H9 (cell line): ENCODE data around the gene LMF1. TPM values are rescaled to one million over a fixed set of nuclear protein-coding genes. Genes with fewer than 3 reads are reported as not detected.

Experiments used
- DNase-seq: peaks from one replicate; pipeline ENCODE4 v3.0.0-alpha.2; 2017
- H2AFZ ChIP-seq: one replicate; pipeline ENCODE4 v1.6.1; 2013; ENCODE audit warnings: mild to moderate bottlenecking, low read length, control low read depth, moderate library complexity
- H2AK5ac ChIP-seq: 2 replicates; pipeline ENCODE4 v1.6.1; 2013; ENCODE audit warnings: low read length, control low read depth, mixed read lengths; ENCODE audit not compliant: insufficient read length
- H2BK120ac ChIP-seq: one replicate; pipeline ENCODE4 v1.6.1; 2013; ENCODE audit warnings: low read depth, mild to moderate bottlenecking, low read length, control low read depth, inconsistent platforms; ENCODE audit not compliant: poor library complexity, severe bottlenecking
- H2BK12ac ChIP-seq: 2 replicates; pipeline ENCODE4 v1.6.1; 2013; ENCODE audit warnings: low read length, control low read depth, mixed read lengths, low read depth; ENCODE audit not compliant: insufficient read length
- H2BK15ac ChIP-seq: 2 replicates; pipeline ENCODE4 v1.6.1; 2013; ENCODE audit warnings: low read depth, low read length, control low read depth
- H2BK20ac ChIP-seq: one replicate; pipeline ENCODE4 v1.6.1; 2013; ENCODE audit warnings: low read depth, mild to moderate bottlenecking, low read length, control low read depth, inconsistent platforms; ENCODE audit not compliant: poor library complexity, severe bottlenecking
- H2BK5ac ChIP-seq: 2 replicates; pipeline ENCODE4 v1.6.1; 2013; ENCODE audit warnings: low read length, control low read depth, mixed read lengths; ENCODE audit not compliant: insufficient read length
- H3K14ac ChIP-seq: 2 replicates; pipeline ENCODE4 v1.6.1; 2013; ENCODE audit warnings: low read length, control low read depth; ENCODE audit not compliant: insufficient read depth
- H3K18ac ChIP-seq: 2 replicates; pipeline ENCODE4 v1.6.1; 2013; ENCODE audit warnings: low read depth, mild to moderate bottlenecking, mixed read lengths, low read length, control low read depth; ENCODE audit not compliant: insufficient read length
- H3K23ac ChIP-seq: 2 replicates; pipeline ENCODE4 v1.6.1; 2013; ENCODE audit warnings: low read length, control low read depth, mixed read lengths, low read depth; ENCODE audit not compliant: insufficient read length
- H3K23me2 ChIP-seq: 2 replicates; pipeline ENCODE4 v1.6.1; 2013; ENCODE audit warnings: low read depth, mild to moderate bottlenecking, mixed read lengths, low read length, control low read depth; ENCODE audit not compliant: insufficient read length, poor library complexity, severe bottlenecking
- H3K27ac ChIP-seq: 2 replicates; pipeline ENCODE4 v1.5.1; 2013; ENCODE audit warnings: low read length, control low read depth, mixed read lengths, low read depth; ENCODE audit not compliant: insufficient read length
- H3K27me3 ChIP-seq: 2 replicates; pipeline ENCODE4 v1.6.1; 2013; ENCODE audit warnings: low read length, control low read depth, inconsistent platforms; ENCODE audit not compliant: insufficient read depth
- H3K4ac ChIP-seq: 2 replicates; pipeline ENCODE4 v1.6.1; 2013; ENCODE audit warnings: low read depth, mild to moderate bottlenecking, control low read depth, inconsistent platforms, low read length, moderate library complexity
- H3K4me1 ChIP-seq: 2 replicates; pipeline ENCODE4 v1.6.1; 2013; ENCODE audit warnings: low read length, control low read depth, inconsistent platforms; ENCODE audit not compliant: insufficient read depth
- H3K4me2 ChIP-seq: 2 replicates; pipeline ENCODE4 v1.6.1; 2013; ENCODE audit warnings: low read length, control low read depth, mixed read lengths; ENCODE audit not compliant: insufficient read length, insufficient read depth
- H3K56ac ChIP-seq: 2 replicates; pipeline ENCODE4 v1.6.1; 2013; ENCODE audit warnings: low read depth, mild to moderate bottlenecking, mixed read lengths, low read length, control low read depth; ENCODE audit not compliant: insufficient read length
- H3K79me1 ChIP-seq: 2 replicates; pipeline ENCODE4 v1.6.1; 2013; ENCODE audit warnings: low read depth, mild to moderate bottlenecking, moderate library complexity, low read length, control low read depth, inconsistent platforms; ENCODE audit not compliant: insufficient read depth, poor library complexity, severe bottlenecking
- H3K79me2 ChIP-seq: 2 replicates; pipeline ENCODE4 v1.6.1; 2013; ENCODE audit warnings: low read length, control low read depth, inconsistent platforms; ENCODE audit not compliant: insufficient read depth
- H3K9ac ChIP-seq: 2 replicates; pipeline ENCODE4 v1.6.1; 2013; ENCODE audit warnings: low read length, control low read depth, mixed read lengths; ENCODE audit not compliant: insufficient read length; ENCODE audit errors: extremely low read depth
- H3K9me3 ChIP-seq: one replicate; pipeline ENCODE4 v1.6.1; 2013; ENCODE audit warnings: low read depth, low read length, inconsistent platforms; ENCODE audit not compliant: control insufficient read depth
- H3T11ph ChIP-seq: one replicate; pipeline ENCODE4 v1.6.1; 2013; ENCODE audit warnings: mild to moderate bottlenecking, low read length, control low read depth, inconsistent platforms
- H4K20me1 ChIP-seq: one replicate; pipeline ENCODE4 v1.6.1; 2013; ENCODE audit not compliant: control insufficient read depth, insufficient read length, insufficient read depth
- H4K5ac ChIP-seq: 2 replicates; pipeline ENCODE4 v1.6.1; 2013; ENCODE audit warnings: low read depth, mild to moderate bottlenecking, mixed read lengths, low read length, control low read depth; ENCODE audit not compliant: insufficient read length
- H4K8ac ChIP-seq: replicated peaks from 2 replicates; pipeline ENCODE4 v1.6.1; 2013; ENCODE audit warnings: low read length, control low read depth, mixed read lengths, low read depth; ENCODE audit not compliant: insufficient read length
- H4K91ac ChIP-seq: 2 replicates; pipeline ENCODE4 v1.6.1; 2013; ENCODE audit warnings: low read depth, mild to moderate bottlenecking, moderate library complexity, mixed read lengths, low read length, control low read depth; ENCODE audit not compliant: insufficient read length
- H3K27ac Mint-ChIP-seq, 3 experiments: 2 replicates in 2 of 3; 3 replicates in 1 of 3; pipeline ENCODE4 v1.8.0; 2020 to 2021; ENCODE audit warnings: mixed read lengths in 3 of 3, mild to moderate bottlenecking in 1 of 3, moderate library complexity in 1 of 3
- H3K27me3 Mint-ChIP-seq: 2 replicates; pipeline ENCODE4 v1.8.0; 2021; ENCODE audit warnings: low read depth, mild to moderate bottlenecking, moderate library complexity, mixed read lengths
- H3K36me3 Mint-ChIP-seq, 3 experiments: 2 replicates in 2 of 3; 3 replicates in 1 of 3; pipeline ENCODE4 v1.8.0; 2020 to 2021; ENCODE audit warnings: low read depth in 3 of 3, mixed read lengths in 3 of 3; ENCODE audit not compliant: insufficient read depth in 1 of 3
- H3K4me1 Mint-ChIP-seq, 2 experiments: 2 replicates each; pipeline ENCODE4 v1.8.0; 2020; ENCODE audit warnings: mixed read lengths in 2 of 2
- H3K4me3 Mint-ChIP-seq, 2 experiments: 2 replicates in 1 of 2; 3 replicates in 1 of 2; pipeline ENCODE4 v1.8.0; 2020 to 2021; ENCODE audit warnings: mild to moderate bottlenecking in 2 of 2, mixed read lengths in 2 of 2, moderate library complexity in 1 of 2
- H3K9me3 Mint-ChIP-seq, 2 experiments: 2 replicates in 1 of 2; 3 replicates in 1 of 2; pipeline ENCODE4 v1.8.0; 2020; ENCODE audit warnings: mild to moderate bottlenecking in 2 of 2, mixed read lengths in 2 of 2, moderate library complexity in 1 of 2
- WGBS: extraction: QIAGEN DNeasy Blood & Tissue Kit; methylation state at CpG from one replicate; pipeline ENCODE4 v1.1.7; 2013; ENCODE audit warnings: missing lambda C conversion rate, low lambda C conversion rate, mixed read lengths; ENCODE audit not compliant: insufficient read length; ENCODE audit errors: extremely low coverage; 5-methylcytosine and 5-hydroxymethylcytosine counted together
- total RNA-seq: library from RNA; stranded (reverse); gene quantifications from 2 replicates; pipeline ENCODE4 v1.2.1, GENCODE V29; 2021
- TF ChIP-seq, protein P1 (sequence below): fragments of 200-600 bp; sonication (generic); conservative IDR thresholded peaks from 3 replicates; pipeline ENCODE4 v1.8.0; 2021; ENCODE audit warnings: antibody characterized with exemption, mild to moderate bottlenecking

The LMF1 gene
- total RNA-seq, 1 experiment from 2014 or later = 7.1 TPM

DNA sequence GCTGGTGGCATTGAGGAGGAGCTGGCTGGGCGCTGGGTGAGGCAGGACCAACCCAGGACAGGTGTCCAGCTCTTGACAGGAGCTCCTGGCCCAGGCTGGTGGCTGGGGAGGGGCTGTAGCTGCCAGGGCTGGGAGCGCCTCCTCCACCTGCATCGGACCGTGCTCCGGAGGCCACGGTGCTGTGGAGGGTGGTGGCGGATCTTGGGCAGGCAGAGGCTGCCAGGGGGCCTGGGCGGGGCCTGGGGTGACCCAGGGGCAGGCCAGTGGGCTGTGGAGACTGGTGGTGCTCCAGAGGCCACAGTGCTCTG lies 42.8 kb upstream of the LMF1 start:
- H3K9me3 ChIP-seq = no peaks in the 10 kb centered on the region
- no peak overlapping the region for H2AFZ ChIP-seq
- Mint-ChIP-seq H3K4me3 (no peak overlapping the region), H3K27me3 (peaks cover 4% of the 10 kb centered on the region; the same call in 1 of the 2 replicates), H3K4me1 (peaks cover 0 to 3% of the 10 kb centered on the region in 2 experiments; a peak in 1 of 4 replicates), H3K27ac (no peak overlapping the region), H3K9me3 (no peaks in the 10 kb centered on the region), H3K36me3 (no peaks in the 10 kb centered on the region)
- H3K14ac ChIP-seq = no peak overlapping the region; the same call in 1 of the 2 replicates
- no peak overlapping the region for H4K8ac ChIP-seq
- H3K9ac ChIP-seq = no peak overlapping the region
- no peaks in the 10 kb centered on the region for H3K23me2 ChIP-seq
- no peak overlapping the region for H2AK5ac ChIP-seq
- no peak overlapping the region for H4K5ac ChIP-seq
- no peak overlapping the region for H2BK120ac ChIP-seq
- H4K91ac ChIP-seq = no peak overlapping the region
- H3K27me3 ChIP-seq = no peaks in the 10 kb centered on the region
- no peaks in the 10 kb centered on the region for H3K79me1 ChIP-seq
- no peak for DNase-seq
- no peaks in the 10 kb centered on the region for H4K20me1 ChIP-seq
- no peak overlapping the region for H3K56ac ChIP-seq
- no peak overlapping the region for H2BK20ac ChIP-seq
- no peak overlapping the region for H3K4ac ChIP-seq
- H3K27ac ChIP-seq = no peak overlapping the region
- TF ChIP-seq, protein P1, sequence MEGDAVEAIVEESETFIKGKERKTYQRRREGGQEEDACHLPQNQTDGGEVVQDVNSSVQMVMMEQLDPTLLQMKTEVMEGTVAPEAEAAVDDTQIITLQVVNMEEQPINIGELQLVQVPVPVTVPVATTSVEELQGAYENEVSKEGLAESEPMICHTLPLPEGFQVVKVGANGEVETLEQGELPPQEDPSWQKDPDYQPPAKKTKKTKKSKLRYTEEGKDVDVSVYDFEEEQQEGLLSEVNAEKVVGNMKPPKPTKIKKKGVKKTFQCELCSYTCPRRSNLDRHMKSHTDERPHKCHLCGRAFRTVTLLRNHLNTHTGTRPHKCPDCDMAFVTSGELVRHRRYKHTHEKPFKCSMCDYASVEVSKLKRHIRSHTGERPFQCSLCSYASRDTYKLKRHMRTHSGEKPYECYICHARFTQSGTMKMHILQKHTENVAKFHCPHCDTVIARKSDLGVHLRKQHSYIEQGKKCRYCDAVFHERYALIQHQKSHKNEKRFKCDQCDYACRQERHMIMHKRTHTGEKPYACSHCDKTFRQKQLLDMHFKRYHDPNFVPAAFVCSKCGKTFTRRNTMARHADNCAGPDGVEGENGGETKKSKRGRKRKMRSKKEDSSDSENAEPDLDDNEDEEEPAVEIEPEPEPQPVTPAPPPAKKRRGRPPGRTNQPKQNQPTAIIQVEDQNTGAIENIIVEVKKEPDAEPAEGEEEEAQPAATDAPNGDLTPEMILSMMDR = no peak
- WGBS = no CpG with 5 or more reads among the region's 8 CpGs
- no peak overlapping the region for H2BK5ac ChIP-seq
- H2BK12ac ChIP-seq = no peak overlapping the region
- no peak overlapping the region for H2BK15ac ChIP-seq
- H3K79me2 ChIP-seq = no peaks in the 10 kb centered on the region
- no peak overlapping the region for H3K4me2 ChIP-seq
- H3K4me1 ChIP-seq = no peaks in the 10 kb centered on the region
- H3K23ac ChIP-seq = no peak overlapping the region
- no peak overlapping the region for H3T11ph ChIP-seq
- no peak overlapping the region for H3K18ac ChIP-seq
